MCF 10A (cell line): ENCODE data around the gene CMTM5. TPM values are rescaled to one million over a fixed set of nuclear protein-coding genes. Genes with fewer than 3 reads are reported as not detected.

Source experiments
- BruUV-seq: library from RNA; stranded (reverse); fragments of 400-500 nt; replicated peaks from 2 replicates; lab custom pipeline; 2021; lab: Mats Ljungman, UMichigan
- CTCF ChIA-PET: fragments of 300-600 bp; sonication (Branson Sonifier 250); formaldehyde crosslinking; extraction: SDS; loops from one replicate; lab custom pipeline; 2021; ENCODE audit warnings: antibody characterized with exemption, inconsistent platforms; lab: Yijun Ruan, JAX
- POLR2A ChIA-PET: fragments of 300-600, 350-650 bp; sonication (Branson Sonifier 250); formaldehyde crosslinking; extraction: SDS; loops from one replicate; lab custom pipeline; 2020; ENCODE audit warnings: antibody characterized with exemption, inconsistent platforms; lab: Yijun Ruan, JAX
- DNase-seq: peaks from one replicate; pipeline ENCODE4 v3.0.0-alpha.2; 2018; ENCODE audit not compliant: unreplicated experiment
- H3K27ac Mint-ChIP-seq: one replicate; pipeline ENCODE4 v1.8.0; 2022; ENCODE audit warnings: mild to moderate bottlenecking, low read depth, mixed read lengths; ENCODE audit not compliant: unreplicated experiment
- H3K27me3 Mint-ChIP-seq: one replicate; pipeline ENCODE4 v1.8.0; 2022; ENCODE audit warnings: mixed read lengths; ENCODE audit not compliant: insufficient read depth, unreplicated experiment
- H3K36me3 Mint-ChIP-seq: one replicate; pipeline ENCODE4 v1.8.0; 2022; ENCODE audit warnings: mild to moderate bottlenecking, moderate library complexity, mixed read lengths; ENCODE audit not compliant: insufficient read depth, unreplicated experiment
- H3K4me1 Mint-ChIP-seq: one replicate; pipeline ENCODE4 v1.8.0; 2022; ENCODE audit warnings: mixed read lengths; ENCODE audit not compliant: insufficient read depth, unreplicated experiment
- H3K4me3 Mint-ChIP-seq: one replicate; pipeline ENCODE4 v1.8.0; 2022; ENCODE audit warnings: mild to moderate bottlenecking, moderate library complexity, mixed read lengths; ENCODE audit not compliant: unreplicated experiment
- H3K9me3 Mint-ChIP-seq: one replicate; pipeline ENCODE4 v1.8.0; 2022; ENCODE audit warnings: mixed read lengths; ENCODE audit not compliant: unreplicated experiment
- intact Hi-C: fragments of 100-400 bp; cut with micrococcal nuclease; formaldehyde crosslinking; loops from 2 replicates; pipeline ENCODE4 v1.14.1; 2022
- total RNA-seq: library from RNA; stranded (reverse); gene quantifications from 2 replicates; pipeline ENCODE4 v1.2.3, GENCODE V29; 2022
- TF ChIP-seq, protein P1 (sequence below): fragments of 200-600 bp; IDR thresholded peaks from one replicate; pipeline ENCODE4 v1.8.0; 2022; ENCODE audit warnings: antibody characterized with exemption, mild to moderate bottlenecking; ENCODE audit not compliant: unreplicated experiment

Gene CMTM5
- total RNA-seq, 1 experiment from 2014 or later, result not detected

DNA sequence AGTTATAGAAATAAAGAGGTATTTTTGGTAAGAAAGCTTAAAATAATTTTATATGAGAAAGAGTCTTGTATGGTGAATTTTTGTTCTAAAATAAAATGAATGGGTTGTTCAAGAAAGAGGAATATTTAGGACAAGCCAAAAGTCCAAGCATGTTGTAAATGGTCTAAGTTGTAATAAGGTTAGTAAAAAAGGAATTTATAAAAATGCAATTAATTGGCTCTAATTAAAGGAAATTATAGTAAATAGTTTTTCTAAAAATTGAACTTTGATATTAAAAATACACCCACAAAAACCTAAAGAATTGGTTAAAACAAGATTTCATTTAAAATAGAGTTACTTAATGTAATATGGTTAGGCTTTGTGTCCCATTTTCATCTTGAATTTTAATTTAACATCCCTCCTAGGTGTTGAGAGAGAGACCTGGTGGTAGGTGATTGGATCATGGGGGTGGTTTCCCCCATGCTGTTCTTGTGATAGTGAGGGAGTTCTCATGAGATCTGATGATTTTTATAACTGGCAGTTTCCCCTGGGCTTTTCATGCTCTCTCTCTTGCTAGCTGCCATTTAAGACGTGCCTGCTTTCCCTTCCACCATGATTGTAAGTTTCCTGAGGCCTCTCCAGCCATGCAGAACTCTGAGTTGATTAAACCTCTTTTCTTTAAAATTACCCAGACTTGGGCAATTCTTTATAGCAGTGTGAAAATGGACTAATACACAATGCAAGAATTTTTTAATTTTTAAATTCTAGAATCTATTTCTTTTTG, 37.2 kb upstream of the CMTM5 start:
- Mint-ChIP-seq H3K36me3 (no peaks in the 10 kb centered on the region), H3K4me1 (no peaks in the 10 kb centered on the region), H3K9me3 (no peaks in the 10 kb centered on the region), H3K27ac (no peak overlapping the region), H3K27me3 (no peaks in the 10 kb centered on the region), H3K4me3 (no peak overlapping the region)
- ChIA-PET POLR2A (interaction anchor here (1.5 kb wide), 1 partner anchor 18 kb away, joined by 6 read pairs; the partner anchor contains the start of gene PABPN1), CTCF (no interaction called here)
- TF ChIP-seq, protein P1, sequence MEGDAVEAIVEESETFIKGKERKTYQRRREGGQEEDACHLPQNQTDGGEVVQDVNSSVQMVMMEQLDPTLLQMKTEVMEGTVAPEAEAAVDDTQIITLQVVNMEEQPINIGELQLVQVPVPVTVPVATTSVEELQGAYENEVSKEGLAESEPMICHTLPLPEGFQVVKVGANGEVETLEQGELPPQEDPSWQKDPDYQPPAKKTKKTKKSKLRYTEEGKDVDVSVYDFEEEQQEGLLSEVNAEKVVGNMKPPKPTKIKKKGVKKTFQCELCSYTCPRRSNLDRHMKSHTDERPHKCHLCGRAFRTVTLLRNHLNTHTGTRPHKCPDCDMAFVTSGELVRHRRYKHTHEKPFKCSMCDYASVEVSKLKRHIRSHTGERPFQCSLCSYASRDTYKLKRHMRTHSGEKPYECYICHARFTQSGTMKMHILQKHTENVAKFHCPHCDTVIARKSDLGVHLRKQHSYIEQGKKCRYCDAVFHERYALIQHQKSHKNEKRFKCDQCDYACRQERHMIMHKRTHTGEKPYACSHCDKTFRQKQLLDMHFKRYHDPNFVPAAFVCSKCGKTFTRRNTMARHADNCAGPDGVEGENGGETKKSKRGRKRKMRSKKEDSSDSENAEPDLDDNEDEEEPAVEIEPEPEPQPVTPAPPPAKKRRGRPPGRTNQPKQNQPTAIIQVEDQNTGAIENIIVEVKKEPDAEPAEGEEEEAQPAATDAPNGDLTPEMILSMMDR, result no peak
- no peak for DNase-seq
- no TSS peak for BruUV-seq
- intact Hi-C loops, result no loop called here

DNA sequence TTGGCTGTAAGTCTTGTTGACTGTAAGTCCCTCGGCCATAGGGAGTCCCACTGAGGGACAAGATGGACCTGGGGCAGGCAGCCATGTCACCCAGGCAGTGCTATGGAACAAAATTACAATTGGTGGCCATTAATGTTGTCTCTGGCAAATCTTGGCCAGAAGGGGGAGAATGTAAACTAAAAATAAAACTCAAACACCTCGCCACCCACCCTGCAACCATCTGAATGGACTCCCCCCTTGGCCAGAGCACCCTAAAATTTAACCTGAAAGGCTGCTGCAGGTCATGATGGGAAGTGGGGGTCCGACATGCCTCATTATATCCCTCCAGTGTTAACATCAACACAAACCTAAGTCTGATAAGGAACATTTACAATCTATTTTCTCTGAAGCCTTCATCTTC, 32.4 kb upstream of the CMTM5 start:
- no TSS peak for BruUV-seq
- intact Hi-C loops, result no loop called here
- TF ChIP-seq, protein P1, result no peak
- Mint-ChIP-seq H3K4me3 (no peak overlapping the region), H3K9me3 (no peaks in the 10 kb centered on the region), H3K27me3 (peaks cover 7% of the 10 kb centered on the region), H3K4me1 (no peaks in the 10 kb centered on the region), H3K27ac (no peak overlapping the region), H3K36me3 (no peaks in the 10 kb centered on the region)
- POLR2A ChIA-PET, result no interaction called here
- no peak for DNase-seq
- CTCF ChIA-PET, result no interaction called here

DNA sequence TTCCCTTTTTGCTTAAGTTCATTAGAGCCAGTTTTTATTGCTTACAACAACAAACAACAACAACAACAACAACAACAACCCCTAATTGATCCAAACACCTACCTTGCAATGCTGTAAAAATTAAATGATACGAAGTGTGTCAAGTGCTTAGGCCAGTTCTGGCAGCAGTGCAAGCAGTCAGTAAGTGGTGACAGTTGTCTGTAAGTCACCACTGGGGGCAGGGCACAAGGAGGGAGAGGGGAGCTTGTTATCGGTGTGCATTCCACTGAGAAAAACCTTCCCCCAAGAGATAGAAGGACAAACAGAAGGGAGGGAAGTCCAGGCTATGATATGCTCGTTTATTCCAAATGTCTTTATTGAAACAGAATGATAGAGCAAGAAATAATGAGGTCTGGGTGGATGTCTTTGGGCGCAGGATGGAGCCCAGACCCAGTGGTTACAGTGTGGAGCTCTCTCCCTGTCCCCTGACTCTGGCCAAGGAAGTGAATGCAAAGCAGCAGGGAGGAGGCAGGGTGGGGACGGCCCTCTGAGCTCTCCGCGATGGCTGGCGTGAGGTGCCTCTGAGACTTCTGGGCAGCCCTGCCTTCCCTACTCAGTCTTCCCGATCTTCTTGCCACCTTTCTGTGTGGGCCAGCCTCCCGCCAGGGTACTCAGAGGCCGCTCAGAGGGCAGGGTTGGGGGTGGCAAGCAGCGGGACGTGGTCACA, 30.7 kb upstream of the CMTM5 start:
- Mint-ChIP-seq H3K36me3 (no peaks in the 10 kb centered on the region), H3K4me3 (no peak overlapping the region), H3K4me1 (no peaks in the 10 kb centered on the region), H3K27ac (no peak overlapping the region), H3K27me3 (peaks cover 24% of the 10 kb centered on the region), H3K9me3 (peaks cover 7% of the 10 kb centered on the region)
- intact Hi-C loops, result no loop called here
- CTCF ChIA-PET, result interaction anchor here (0.6 to 1.9 kb wide), 6 partner anchors 10 to 461 kb away, joined by 3 to 6 read pairs (median 3); no protein-coding TSS in a partner anchor
- DNase-seq, result no peak
- POLR2A ChIA-PET, result no interaction called here
- BruUV-seq, result no TSS peak
- TF ChIP-seq, protein P1, result no peak

DNA sequence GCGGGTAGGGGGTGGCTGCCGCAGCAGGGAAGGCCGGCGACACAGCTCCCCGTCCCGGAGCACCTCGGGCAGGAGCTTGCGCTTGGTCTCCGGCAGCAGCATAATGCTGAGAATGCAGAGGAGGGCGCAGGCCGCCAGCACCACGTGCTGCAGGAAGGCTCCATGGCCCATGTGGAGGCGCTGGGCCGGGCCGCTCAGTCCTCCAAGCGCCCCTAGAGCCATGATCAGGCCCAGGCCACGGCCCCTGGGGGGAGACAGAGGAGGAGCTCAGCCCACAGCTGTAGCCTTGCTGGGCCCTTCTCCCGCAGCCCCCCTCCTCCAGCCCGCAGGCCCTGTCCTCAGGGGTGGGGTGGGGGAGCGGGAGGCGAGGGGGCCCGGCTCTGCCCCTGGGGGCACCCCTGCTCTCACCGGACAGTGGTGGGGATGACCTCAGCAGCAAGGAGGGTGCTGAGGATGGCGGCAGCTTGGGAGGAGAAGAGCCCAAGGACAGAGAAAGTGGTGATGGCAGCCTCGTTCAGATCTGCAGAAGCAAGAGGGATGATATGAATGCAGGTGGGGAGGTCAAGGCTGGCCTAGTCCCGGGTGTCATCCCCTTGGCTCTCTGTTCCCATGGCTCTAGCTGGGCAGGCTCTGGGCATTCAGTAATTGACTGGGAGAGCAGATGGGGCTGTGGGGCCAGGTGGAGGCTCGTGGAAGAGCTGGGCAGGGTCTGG, 30.0 kb upstream of the CMTM5 start:
- Mint-ChIP-seq H3K9me3 (peaks cover 7% of the 10 kb centered on the region), H3K36me3 (no peaks in the 10 kb centered on the region), H3K4me3 (no peak overlapping the region), H3K27ac (no peak overlapping the region), H3K4me1 (no peaks in the 10 kb centered on the region), H3K27me3 (peaks cover 30% of the 10 kb centered on the region)
- no peak for DNase-seq
- intact Hi-C loops, result no loop called here
- TF ChIP-seq, protein P1, result no peak
- no TSS peak for BruUV-seq
- CTCF ChIA-PET, result interaction anchor here (0.8 to 1.9 kb wide), 3 partner anchors 11 to 33 kb away, joined by 3 to 6 read pairs (median 3); no protein-coding TSS in a partner anchor
- POLR2A ChIA-PET, result no interaction called here
